Stimulated activated CD8-positive, alpha-beta memory T cell treated with anti-CD3 and anti-CD28 coated beads, Interleukin-12 subunit alpha, Interleukin-12 subunit beta, amount 100 ng/mL, for 4 hours (primary cell): Measurements from ENCODE around the gene CRYZ.
"Not testable (repeated sequence)": the region's sequence is repeated elsewhere in the genome, so short reads cannot be mapped to it uniquely, and the experiment has no call there.

Experiments
- DNase-seq: peaks from one replicate; pipeline ENCODE4 v3.0.0-alpha.2; 2020; ENCODE audit warnings: low read depth

The CRYZ gene

DNA sequence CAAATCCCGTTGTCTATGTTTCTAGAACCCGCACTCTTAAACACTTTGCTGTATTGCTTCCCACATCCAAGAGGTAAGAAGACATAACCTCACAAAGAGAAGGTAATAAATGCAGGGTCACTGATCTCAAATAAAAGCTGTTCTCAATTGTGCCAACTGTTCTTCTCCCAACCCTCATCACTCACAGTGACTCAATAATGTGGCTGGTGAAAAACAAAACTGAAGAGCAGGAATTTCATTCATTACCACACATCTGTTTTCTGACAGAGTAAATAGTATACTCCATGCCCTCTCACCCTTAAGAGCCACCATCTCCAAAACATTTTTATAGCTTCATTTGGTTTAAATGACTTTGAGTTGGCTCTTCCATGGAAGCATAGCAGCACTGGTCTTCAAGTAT is 53.0 kb downstream of the CRYZ start:
- DNase-seq: no peak

GRCh38 chr1:74677926-74678325 is 54.9 kb downstream of the CRYZ start:
- no peak for DNase-seq

DNA sequence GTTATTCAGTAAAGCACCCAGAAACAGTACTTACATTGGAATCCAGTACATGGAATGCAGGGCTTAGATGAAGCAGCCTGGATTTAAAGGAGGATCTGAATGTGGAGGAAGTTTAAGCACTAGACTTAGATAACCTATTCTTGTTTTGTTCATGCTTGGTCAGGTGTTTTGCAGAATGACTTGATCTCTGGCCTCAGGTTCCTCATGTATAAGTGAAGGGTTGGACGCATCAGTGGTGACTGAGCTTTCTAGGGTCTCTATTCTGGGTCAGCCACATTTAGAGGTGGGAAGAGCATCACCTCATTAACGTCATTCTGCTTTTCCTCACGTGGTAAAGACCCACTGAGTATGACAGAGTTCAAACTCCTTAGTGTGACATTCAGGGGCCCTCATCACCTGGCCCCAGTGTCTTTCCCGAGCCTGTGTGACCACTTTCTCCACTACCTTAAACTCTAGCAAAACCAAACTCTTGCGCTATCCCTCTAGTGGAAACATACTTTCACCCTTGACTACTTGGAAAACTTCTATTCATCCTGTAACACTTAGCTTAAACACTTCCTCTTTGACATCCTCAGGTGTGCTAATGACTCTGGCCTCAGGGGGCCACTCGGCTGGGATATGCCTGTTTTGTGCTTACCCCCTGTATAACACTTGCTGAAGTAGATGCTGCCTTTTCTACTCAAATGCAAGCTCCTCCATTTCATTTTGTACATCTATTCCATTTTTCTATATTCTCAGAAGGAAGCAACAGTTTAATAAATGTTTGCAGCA is 58.4 kb downstream of the CRYZ start:
- no peak for DNase-seq

GRCh38 chr1:74673351-74674111 is 59.3 kb downstream of the CRYZ start, which contains the start of gene ERICH3:
ERICH3 (minus strand) TSS chr1:74673792; CDS start chr1:74673519, 273 bp downstream.
- no peak for DNase-seq

DNA sequence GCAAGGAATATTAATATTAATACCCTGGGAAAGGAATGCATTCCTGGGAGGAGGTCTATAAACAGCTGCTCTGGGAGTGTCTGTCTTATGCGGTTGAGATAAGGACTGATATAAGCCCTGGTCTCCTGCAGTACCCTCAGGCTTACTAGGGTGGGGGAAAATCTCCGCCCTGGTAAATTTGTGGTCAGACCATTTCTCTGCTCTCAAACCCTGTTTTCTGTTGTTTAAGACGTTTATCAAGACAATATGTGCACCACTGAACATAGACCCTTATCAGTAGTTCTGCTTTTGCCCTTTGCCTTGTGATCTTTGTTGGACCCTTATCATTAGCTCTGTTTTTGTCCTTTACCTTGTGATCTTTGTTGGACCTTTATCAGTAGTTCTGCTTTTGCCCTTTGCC is 62.0 kb downstream of the CRYZ start:
- DNase-seq: not testable (repeated sequence)
